ENCODE data around the gene ZDHHC3.

GRCh38 chr3:45021524-45022297, 45.7 kb upstream of the ZDHHC3 start:
- TF ChIP-seq, protein P1, sequence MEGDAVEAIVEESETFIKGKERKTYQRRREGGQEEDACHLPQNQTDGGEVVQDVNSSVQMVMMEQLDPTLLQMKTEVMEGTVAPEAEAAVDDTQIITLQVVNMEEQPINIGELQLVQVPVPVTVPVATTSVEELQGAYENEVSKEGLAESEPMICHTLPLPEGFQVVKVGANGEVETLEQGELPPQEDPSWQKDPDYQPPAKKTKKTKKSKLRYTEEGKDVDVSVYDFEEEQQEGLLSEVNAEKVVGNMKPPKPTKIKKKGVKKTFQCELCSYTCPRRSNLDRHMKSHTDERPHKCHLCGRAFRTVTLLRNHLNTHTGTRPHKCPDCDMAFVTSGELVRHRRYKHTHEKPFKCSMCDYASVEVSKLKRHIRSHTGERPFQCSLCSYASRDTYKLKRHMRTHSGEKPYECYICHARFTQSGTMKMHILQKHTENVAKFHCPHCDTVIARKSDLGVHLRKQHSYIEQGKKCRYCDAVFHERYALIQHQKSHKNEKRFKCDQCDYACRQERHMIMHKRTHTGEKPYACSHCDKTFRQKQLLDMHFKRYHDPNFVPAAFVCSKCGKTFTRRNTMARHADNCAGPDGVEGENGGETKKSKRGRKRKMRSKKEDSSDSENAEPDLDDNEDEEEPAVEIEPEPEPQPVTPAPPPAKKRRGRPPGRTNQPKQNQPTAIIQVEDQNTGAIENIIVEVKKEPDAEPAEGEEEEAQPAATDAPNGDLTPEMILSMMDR (IDR thresholded peaks at IDR 0.05), result no peak
- no peak for TF ChIP-seq POLR2A (IDR thresholded peaks at IDR 0.05)
